ENCODE measurements around the gene MSRB1. TPM values are rescaled to one million over a fixed set of nuclear protein-coding genes. Genes with fewer than 3 reads are reported as not detected.
"Not testable (repeated sequence)": the region's sequence is repeated elsewhere in the genome, so short reads cannot be mapped to it uniquely, and the experiment has no call there.

MSRB1 gene
- total RNA-seq, 1 donor from 2014 or later: 29.8 TPM

GRCh38 chr16:1924095-1924494, 18.9 kb downstream of the MSRB1 start:
- no peak for DNase-seq (ENCODE audit: low read depth, low spot score)
- Mint-ChIP-seq H3K4me1 (peaks cover 15% of the 10 kb centered on the region), H3K9me3 (no peaks in the 10 kb centered on the region), H3K36me3 (ENCODE audit: low read depth) (no peaks in the 10 kb centered on the region), H3K4me3 (no peak overlapping the region), H3K27me3 (ENCODE audit: low read depth) (peaks cover 58% of the 10 kb centered on the region), H3K27ac (ENCODE audit: unreplicated experiment) (no peak overlapping the region)
- TF ChIP-seq CTCF (conservative IDR thresholded peaks at IDR 0.05): no peak

GRCh38 chr16:1923299-1924034, 19.5 kb downstream of the MSRB1 start:
- Mint-ChIP-seq H3K4me1 (peaks cover 13% of the 10 kb centered on the region), H3K36me3 (ENCODE audit: low read depth) (no peaks in the 10 kb centered on the region), H3K9me3 (no peaks in the 10 kb centered on the region), H3K27ac (ENCODE audit: unreplicated experiment) (no peak overlapping the region), H3K27me3 (ENCODE audit: low read depth) (peaks cover 64% of the 10 kb centered on the region), H3K4me3 (no peak overlapping the region)
- peak; percentile 60 for TF ChIP-seq CTCF (conservative IDR thresholded peaks at IDR 0.05)
- peak; percentile 47 for DNase-seq (ENCODE audit: low read depth, low spot score)

GRCh38 chr16:1922357-1922756, 20.6 kb downstream of the MSRB1 start:
- no peaks in the 10 kb centered on the region for H3K36me3 Mint-ChIP-seq (ENCODE audit: low read depth)
- peaks cover 69% of the 10 kb centered on the region for H3K27me3 Mint-ChIP-seq (ENCODE audit: low read depth)
- H3K9me3 Mint-ChIP-seq: no peaks in the 10 kb centered on the region
- H3K4me1 Mint-ChIP-seq: peaks cover 10% of the 10 kb centered on the region
- DNase-seq (ENCODE audit: low read depth, low spot score): no peak
- no peak for TF ChIP-seq CTCF (conservative IDR thresholded peaks at IDR 0.05)
- no peak overlapping the region for H3K27ac Mint-ChIP-seq (ENCODE audit: unreplicated experiment)
- H3K4me3 Mint-ChIP-seq: no peak overlapping the region

- no peaks in the 10 kb centered on the region for H3K36me3 Mint-ChIP-seq (ENCODE audit: low read depth)
- peaks cover 85% of the 10 kb centered on the region for H3K27me3 Mint-ChIP-seq (ENCODE audit: low read depth)
- peaks cover 10% of the 10 kb centered on the region for H3K4me1 Mint-ChIP-seq
- no peaks in the 10 kb centered on the region for H3K9me3 Mint-ChIP-seq
- peak; percentile 53 for DNase-seq (ENCODE audit: low read depth, low spot score)
- TF ChIP-seq CTCF (conservative IDR thresholded peaks at IDR 0.05): no peak
- no peak overlapping the region for H3K4me3 Mint-ChIP-seq
- H3K27ac Mint-ChIP-seq (ENCODE audit: unreplicated experiment): peak overlapping the region; percentile 24
Measured at GRCh38 chr16:1920727-1921171, 22.2 kb downstream of the MSRB1 start.

- not testable (repeated sequence) for H3K27ac Mint-ChIP-seq (ENCODE audit: unreplicated experiment); H3K4me1 Mint-ChIP-seq; H3K36me3 Mint-ChIP-seq (ENCODE audit: low read depth); H3K9me3 Mint-ChIP-seq; DNase-seq (ENCODE audit: low read depth, low spot score); H3K4me3 Mint-ChIP-seq
- H3K27me3 Mint-ChIP-seq (ENCODE audit: low read depth): peaks cover 91% of the 10 kb centered on the region
Measured at GRCh38 chr16:1920122-1920521, 22.9 kb downstream of the MSRB1 start.

GRCh38 chr16:1919327-1919998, 23.5 kb downstream of the MSRB1 start:
- Mint-ChIP-seq H3K9me3 (no peaks in the 10 kb centered on the region), H3K4me1 (peaks cover 10% of the 10 kb centered on the region), H3K4me3 (no peak overlapping the region), H3K27me3 (ENCODE audit: low read depth) (peaks cover 92% of the 10 kb centered on the region), H3K27ac (ENCODE audit: unreplicated experiment) (no peak overlapping the region), H3K36me3 (ENCODE audit: low read depth) (no peaks in the 10 kb centered on the region)
- no peak for DNase-seq (ENCODE audit: low read depth, low spot score)
- TF ChIP-seq CTCF (conservative IDR thresholded peaks at IDR 0.05): no peak
